Testis (tissue), 3 donors: ENCODE results near the gene SPATA3. TPM values are rescaled to one million over a fixed set of nuclear protein-coding genes. Genes with fewer than 3 reads are reported as not detected.

Experiments used
- DNase-seq: peaks from one replicate; pipeline ENCODE4 v3.0.0-alpha.2; 2019
- H3K27ac ChIP-seq, 2 donors: fragments of 200-600 bp; sonication (generic); one replicate each; pipeline ENCODE4 v1.5.1; 2019
- H3K27me3 ChIP-seq: fragments of 200-600 bp; sonication (generic); one replicate; pipeline ENCODE4 v1.5.1; 2019
- H3K36me3 ChIP-seq: fragments of 200-600 bp; sonication (generic); one replicate; pipeline ENCODE4 v1.5.1; 2017; ENCODE audit warnings: low read depth; ENCODE audit errors: missing control alignments
- H3K4me1 ChIP-seq: fragments of 200-600 bp; sonication (generic); one replicate; pipeline ENCODE4 v1.5.1; 2019
- H3K4me3 ChIP-seq, 2 donors: fragments of 200-600 bp; sonication (generic); one replicate each; pipeline ENCODE4 v1.5.1; 2017 to 2019
- H3K9me3 ChIP-seq: fragments of 200-600 bp; sonication (generic); one replicate; pipeline ENCODE4 v1.5.1; 2017
- CTCF ChIP-seq, 3 experiments: fragments of 450-650 bp in 2 of 3; fragments of 200-600 bp in 1 of 3; sonication (generic) in 1 of 3; IDR thresholded peaks; one replicate each; pipeline ENCODE4 v1.5.1; 2016 to 2019; ENCODE audit warnings: antibody characterized with exemption in 3 of 3, mild to moderate bottlenecking in 2 of 3, moderate library complexity in 1 of 3
- POLR2A ChIP-seq: fragments of 450-650 bp; IDR thresholded peaks from one replicate; pipeline ENCODE4 v1.6.1; 2017; ENCODE audit warnings: antibody characterized with exemption, mild to moderate bottlenecking, moderate library complexity
- WGBS, 2 donors: methylation state at CpG; one replicate each; pipeline ENCODE4 v1.1.5; 2018; 5-methylcytosine and 5-hydroxymethylcytosine counted together
- intact Hi-C: fragments of 100-400 bp; cut with DNase I; formaldehyde crosslinking; loops from one replicate; pipeline ENCODE4 v1.15.1; 2023; ENCODE audit warnings: low total_unique reads
- polyA plus RNA-seq: library from polyadenylated mRNA; stranded (reverse); fragments of 350-450 nt; fragmentation: Illumina TruSeq; extraction: RNeasy Lipid Tissue Mini Kit (QIAGEN cat#74804); gene quantifications from one replicate; pipeline ENCODE4 v1.2.3, GENCODE V29; 2014; ENCODE audit warnings: low read depth, low replicate concordance; ENCODE audit not compliant: insufficient read depth
- total RNA-seq, 2 donors: library from RNA; depleted of rRNA; stranded (reverse); fragments of >200 nt; gene quantifications; one replicate each; pipeline ENCODE4 v1.2.3, GENCODE V29; 2016

Gene SPATA3
- total and polyA plus RNA-seq, 3 donors from 2014 or later: 18.6 to 211 (median 127) TPM

DNA sequence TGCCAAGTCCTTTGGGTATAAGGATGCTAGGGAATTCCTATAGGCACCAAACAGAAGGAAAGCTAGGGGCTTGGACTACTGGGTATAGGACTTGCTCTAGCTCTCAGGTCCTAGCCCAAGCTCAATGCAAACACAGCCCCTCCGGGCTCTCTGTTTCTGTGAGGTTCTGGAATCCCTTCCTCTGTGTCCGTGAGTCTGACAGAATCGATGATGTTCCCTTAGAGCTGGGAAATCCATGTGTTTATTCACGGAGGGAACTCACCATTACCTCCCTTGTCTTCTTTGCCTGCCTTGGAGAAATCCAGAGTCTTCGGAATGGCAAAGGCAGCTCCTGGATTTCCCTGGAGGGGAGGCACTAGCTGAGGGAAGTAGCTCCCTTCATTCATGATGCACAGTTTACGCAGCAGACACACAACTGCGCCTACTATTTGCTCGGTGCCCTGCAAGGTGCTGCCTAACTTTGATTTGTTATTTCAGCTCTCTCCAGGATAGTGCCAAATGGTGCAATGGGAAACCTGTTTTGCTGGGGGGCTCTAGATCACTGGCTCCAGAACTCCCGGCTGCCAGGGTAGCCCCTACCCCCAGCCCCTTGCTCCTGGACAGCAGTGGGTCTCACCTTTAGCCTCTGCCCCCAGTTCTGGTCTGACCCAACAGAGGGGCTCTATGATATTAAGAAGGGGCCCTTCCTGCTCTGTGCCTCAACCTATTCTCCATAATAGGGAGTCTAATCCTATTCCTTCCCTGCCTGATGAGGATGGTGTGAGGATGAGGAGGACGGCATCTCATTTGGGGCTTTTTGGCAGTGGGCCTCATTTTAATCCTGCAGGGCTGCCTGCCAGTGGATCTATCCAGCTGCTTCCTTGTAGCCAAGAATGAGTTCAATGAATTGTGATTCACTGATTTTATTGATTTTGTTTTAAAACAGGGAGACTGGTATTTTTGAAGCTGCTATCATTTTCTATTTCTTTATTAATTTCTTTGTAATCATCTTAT is 52.3 kb downstream of the SPATA3 start:
- peak overlapping the region in 1 of 2 donors; percentile 49 for H3K27ac ChIP-seq
- intact Hi-C loops: no loop called here
- no peak overlapping the region for H3K4me3 ChIP-seq
- WGBS, 2 donors: 58 to 70% methylated on average over 10 of the region's 10 CpGs
- no peaks in the 10 kb centered on the region for H3K9me3 ChIP-seq
- H3K36me3 ChIP-seq: no peaks in the 10 kb centered on the region
- no peaks in the 10 kb centered on the region for H3K27me3 ChIP-seq
- DNase-seq: no peak
- TF ChIP-seq POLR2A: no peak
- no peak for TF ChIP-seq CTCF (IDR thresholded peaks at IDR 0.05)
- H3K4me1 ChIP-seq: peaks cover 45% of the 10 kb centered on the region

DNA sequence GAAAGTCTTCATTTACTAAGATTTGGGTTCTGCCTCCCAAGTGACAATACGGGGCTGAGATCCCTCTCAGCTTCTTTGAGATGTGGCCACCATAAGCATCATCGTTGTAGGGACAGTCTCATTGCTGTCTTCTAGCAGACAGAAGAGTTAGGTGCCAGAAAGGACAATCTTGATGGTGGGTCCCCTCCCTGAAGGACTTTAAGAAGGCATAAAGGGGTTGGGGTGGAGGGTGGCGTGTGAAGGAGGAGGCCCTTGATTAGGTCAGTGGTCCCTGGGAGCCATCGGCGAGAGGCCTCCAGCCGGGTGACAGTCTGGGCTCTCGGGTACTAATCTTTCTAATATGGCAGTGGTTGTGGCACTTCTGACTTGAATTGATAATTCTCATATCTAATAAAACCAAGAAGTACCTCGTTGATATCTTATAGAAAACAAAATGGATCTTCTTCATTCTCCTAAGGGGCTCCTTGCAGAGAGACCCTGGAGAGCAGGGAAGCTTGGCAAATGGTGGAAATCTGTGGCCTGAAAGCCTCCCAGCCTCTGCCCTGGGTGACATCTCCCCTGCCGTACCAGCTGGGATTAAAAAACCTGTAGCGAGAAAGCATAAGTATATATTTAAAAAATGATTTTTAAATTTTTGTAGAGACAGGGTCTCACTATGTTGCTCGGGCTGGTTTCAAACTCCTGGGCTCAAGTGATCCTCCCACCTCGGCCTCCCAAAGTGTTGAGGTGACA is 53.5 kb downstream of the SPATA3 start:
- Histone ChIP-seq H3K4me1 (peaks cover 45% of the 10 kb centered on the region), H3K27me3 (no peaks in the 10 kb centered on the region), H3K4me3 (no peak overlapping the region), H3K27ac (no peak overlapping the region), H3K36me3 (no peaks in the 10 kb centered on the region), H3K9me3 (no peaks in the 10 kb centered on the region)
- 85 to 92% methylated on average over 12 of the region's 12 CpGs for WGBS, 2 donors
- intact Hi-C loops: no loop called here
- TF ChIP-seq CTCF (IDR thresholded peaks at IDR 0.05) (no peak), POLR2A (no peak)
- no peak for DNase-seq

DNA sequence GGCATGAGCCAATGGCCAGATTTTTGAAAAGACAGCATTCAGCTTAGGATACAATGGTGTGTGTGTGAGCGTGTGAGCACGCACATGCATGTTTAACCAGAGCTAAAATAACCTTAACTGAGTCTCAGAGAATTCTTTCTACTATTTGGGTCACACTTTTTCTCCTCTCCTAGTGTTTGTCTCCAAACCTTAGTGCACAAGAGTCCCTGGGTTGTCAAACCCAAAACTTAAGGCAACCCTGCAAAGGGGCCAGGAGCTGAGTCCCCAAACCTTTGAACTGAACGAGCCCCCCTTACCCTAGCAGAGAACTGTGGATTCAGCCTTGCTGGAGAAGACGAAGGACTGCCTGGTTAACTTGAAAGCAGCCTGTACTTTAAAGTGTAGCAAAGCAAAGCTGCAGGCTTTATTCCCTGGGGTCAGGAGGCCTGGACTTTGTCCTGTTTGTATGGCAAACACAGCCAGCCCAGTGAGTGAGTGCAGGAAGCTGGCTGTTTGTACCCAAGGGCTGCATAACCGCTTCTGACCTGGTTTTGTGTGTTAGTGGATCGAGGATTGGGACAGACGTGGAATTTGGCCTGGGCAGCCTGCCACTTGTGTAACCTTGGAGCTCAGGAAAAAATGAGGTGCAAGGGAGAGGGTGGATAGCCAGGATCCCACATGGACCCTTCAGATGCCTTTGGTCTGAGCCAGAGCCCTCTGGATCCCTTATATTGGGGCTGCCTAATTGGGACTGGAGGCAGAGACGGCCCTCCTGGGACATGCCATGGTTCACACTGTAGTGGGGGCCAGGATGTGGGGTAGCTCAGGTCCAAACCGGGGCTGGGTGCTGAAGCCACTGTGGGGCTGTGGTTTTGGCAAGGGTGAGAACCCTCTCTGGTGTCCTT is 54.3 kb downstream of the SPATA3 start:
- no peaks in the 10 kb centered on the region for H3K36me3 ChIP-seq
- DNase-seq: peak; percentile 54
- no peak overlapping the region for H3K27ac ChIP-seq
- intact Hi-C loops: no loop called here
- H3K27me3 ChIP-seq: no peaks in the 10 kb centered on the region
- 35 to 46% methylated on average over 9 of the region's 9 CpGs for WGBS, 2 donors
- no peaks in the 10 kb centered on the region for H3K9me3 ChIP-seq
- H3K4me1 ChIP-seq: peaks cover 45% of the 10 kb centered on the region
- no peak overlapping the region for H3K4me3 ChIP-seq
- TF ChIP-seq POLR2A (no peak), CTCF (IDR thresholded peaks at IDR 0.05) (no peak)

DNA sequence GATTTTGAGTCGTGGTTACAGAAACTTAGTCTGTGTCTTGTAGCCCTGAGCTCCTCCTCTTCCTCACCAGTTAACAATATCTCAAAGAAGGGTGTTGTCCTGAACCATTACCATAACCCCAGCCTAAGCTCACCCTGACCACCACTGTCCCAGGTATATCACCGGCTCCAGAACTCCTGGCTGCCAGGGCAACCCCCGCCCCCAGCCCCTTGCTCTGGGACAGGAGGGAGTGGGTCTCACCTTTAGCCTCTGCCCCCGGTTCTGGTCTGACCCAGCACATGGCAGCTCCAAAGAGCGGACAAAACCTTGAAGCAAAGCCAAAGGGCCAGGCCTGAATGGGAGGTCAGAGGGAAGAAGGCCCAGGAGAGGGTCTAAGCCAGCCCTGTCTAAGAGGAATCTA is 55.2 kb downstream of the SPATA3 start:
- H3K36me3 ChIP-seq: no peaks in the 10 kb centered on the region
- H3K27me3 ChIP-seq: no peaks in the 10 kb centered on the region
- H3K9me3 ChIP-seq: no peaks in the 10 kb centered on the region
- no peak for DNase-seq
- no peak overlapping the region for H3K4me3 ChIP-seq
- TF ChIP-seq POLR2A: no peak
- TF ChIP-seq CTCF (IDR thresholded peaks at IDR 0.05): no peak
- peaks cover 45% of the 10 kb centered on the region for H3K4me1 ChIP-seq
- no peak overlapping the region for H3K27ac ChIP-seq
- intact Hi-C loops: no loop called here
- 60 to 62% methylated on average over 5 of the region's 5 CpGs for WGBS, 2 donors
